ENCODE results near the gene RRP9. TPM values are rescaled to one million over a fixed set of nuclear protein-coding genes. Genes with fewer than 3 reads are reported as not detected.

Gene RRP9
- total RNA-seq, 4 donors from 2014 or later, result 7.1 to 29.5 (median 11.1) TPM

GRCh38 chr3:51959651-51960050 lies 17.9 kb upstream of the RRP9 start:
- peaks cover 19% of the 10 kb centered on the region for H3K27me3 ChIP-seq
- H3K4me1 ChIP-seq, result peaks cover 0 to 27% (median 10%) of the 10 kb centered on the region in 4 donors
- intact Hi-C loops (cut with DNase I; ENCODE audit: low total_unique reads), result no loop called here
- in situ Hi-C loops (cut with MboI; ENCODE audit: low pct_ligation_motif_present in 1 of 4, low pct_unique_long_range_greater_than_20kb in 1 of 4, low sequenced_read_pairs in 3 of 4), result no loop called here
- TF ChIP-seq CTCF (IDR thresholded peaks at IDR 0.05), result no peak
- no peak for TF ChIP-seq POLR2A (IDR thresholded peaks at IDR 0.05)
- TF ChIP-seq EP300 (IDR thresholded peaks at IDR 0.05; ENCODE audit: low read depth), result no peak
- no peak for TF ChIP-seq POLR2AphosphoS5 (IDR thresholded peaks at IDR 0.05)
- H3K9me3 ChIP-seq, result no peaks in the 10 kb centered on the region
- H3K4me3 ChIP-seq, result no peak overlapping the region
- DNase-seq, result no peak
- H3K27ac ChIP-seq, result no peak overlapping the region
- WGBS, 2 donors (ENCODE audit: low coverage in 1 of 2), result 96% methylated on average over 7 of the region's 7 CpGs; no CpG with 5 or more reads in 1 of the 2 donors
- H3K36me3 ChIP-seq, result no peaks in the 10 kb centered on the region

GRCh38 chr3:51958603-51959521 lies 17.2 kb upstream of the RRP9 start:
- Histone ChIP-seq H3K36me3 (no peaks in the 10 kb centered on the region), H3K27me3 (peaks cover 20% of the 10 kb centered on the region), H3K9me3 (no peaks in the 10 kb centered on the region), H3K4me1 (peaks cover 0 to 21% (median 10%) of the 10 kb centered on the region in 4 donors), H3K4me3 (no peak overlapping the region), H3K27ac (no peak overlapping the region)
- no peak for DNase-seq
- TF ChIP-seq EP300 (IDR thresholded peaks at IDR 0.05; ENCODE audit: low read depth) (no peak), POLR2A (IDR thresholded peaks at IDR 0.05) (no peak), POLR2AphosphoS5 (IDR thresholded peaks at IDR 0.05) (no peak), CTCF (IDR thresholded peaks at IDR 0.05) (no peak)
- 91 to 100% methylated on average over 1 to 20 of the region's 20 CpGs for WGBS, 2 donors (ENCODE audit: low coverage in 1 of 2)
- intact Hi-C loops (cut with DNase I; ENCODE audit: low total_unique reads), result no loop called here
- in situ Hi-C loops (cut with MboI; ENCODE audit: low pct_ligation_motif_present in 1 of 4, low pct_unique_long_range_greater_than_20kb in 1 of 4, low sequenced_read_pairs in 3 of 4), result no loop called here

GRCh38 chr3:51957520-51958205 lies 16.0 kb upstream of the RRP9 start:
- in situ Hi-C loops (cut with MboI; ENCODE audit: low pct_ligation_motif_present in 1 of 4, low pct_unique_long_range_greater_than_20kb in 1 of 4, low sequenced_read_pairs in 3 of 4) (no loop called here), intact Hi-C loops (cut with DNase I; ENCODE audit: low total_unique reads) (no loop called here)
- TF ChIP-seq EP300 (IDR thresholded peaks at IDR 0.05; ENCODE audit: low read depth) (no peak), POLR2A (IDR thresholded peaks at IDR 0.05) (no peak), POLR2AphosphoS5 (IDR thresholded peaks at IDR 0.05) (no peak), CTCF (IDR thresholded peaks at IDR 0.05) (no peak)
- H3K4me3 ChIP-seq, result no peak overlapping the region
- no peak overlapping the region for H3K27ac ChIP-seq
- H3K27me3 ChIP-seq, result peaks cover 20% of the 10 kb centered on the region
- no peak for DNase-seq
- no peaks in the 10 kb centered on the region for H3K9me3 ChIP-seq
- WGBS, 2 donors (ENCODE audit: low coverage in 1 of 2), result 91% methylated on average over 14 of the region's 15 CpGs; no CpG with 5 or more reads in 1 of the 2 donors
- peaks cover 0 to 16% (median 10%) of the 10 kb centered on the region in 4 donors for H3K4me1 ChIP-seq
- no peaks in the 10 kb centered on the region for H3K36me3 ChIP-seq
